ENCODE results near the gene RTF1.

Gene RTF1

DNA sequence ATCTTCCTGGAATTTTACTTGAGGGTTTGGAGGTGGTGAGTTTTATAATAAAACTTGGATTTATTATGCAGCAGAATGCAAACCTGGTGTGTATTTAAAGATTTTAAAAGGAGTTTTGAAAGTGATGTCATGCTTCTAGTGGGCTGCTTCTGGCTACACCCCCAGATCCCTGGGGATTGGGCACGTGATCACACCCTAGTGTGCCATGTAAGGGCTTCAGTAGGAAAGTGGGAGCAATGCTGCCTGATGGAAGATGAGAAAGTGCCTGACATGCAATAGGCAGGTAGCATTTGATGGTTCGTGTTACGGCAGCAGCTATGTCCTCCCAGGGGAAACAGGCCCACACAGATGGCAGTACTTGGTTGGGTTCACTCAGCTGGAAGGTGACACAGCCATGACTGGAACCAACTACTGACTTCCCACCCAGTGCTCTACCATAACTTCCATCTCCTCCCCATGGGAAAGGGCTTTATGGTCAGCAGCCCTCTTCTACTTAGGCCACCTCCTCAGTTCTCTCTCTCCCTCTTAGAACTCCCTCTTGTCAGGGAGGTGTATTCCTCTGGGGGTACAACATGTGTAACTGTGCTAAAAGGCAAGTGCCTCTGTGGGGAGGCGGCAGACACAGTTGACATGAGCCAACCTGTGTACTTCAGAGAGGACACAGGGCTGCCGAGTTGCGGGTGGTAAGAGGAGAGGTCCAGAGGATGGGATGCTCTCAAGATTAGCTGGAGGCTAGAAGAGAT lies 82.4 kb downstream of the RTF1 start:
- no peak overlapping the region for H3K27ac Mint-ChIP-seq
- no peaks in the 10 kb centered on the region for H3K36me3 Mint-ChIP-seq
- H3K9me3 Mint-ChIP-seq, result no peaks in the 10 kb centered on the region
- no peak overlapping the region for H3K4me3 Mint-ChIP-seq
- DNase-seq, result no peak
- H3K4me1 Mint-ChIP-seq, result peaks cover 29% of the 10 kb centered on the region
- CTCF ChIA-PET, result no interaction called here
- peaks cover 100% of the 10 kb centered on the region for H3K27me3 Mint-ChIP-seq

DNA sequence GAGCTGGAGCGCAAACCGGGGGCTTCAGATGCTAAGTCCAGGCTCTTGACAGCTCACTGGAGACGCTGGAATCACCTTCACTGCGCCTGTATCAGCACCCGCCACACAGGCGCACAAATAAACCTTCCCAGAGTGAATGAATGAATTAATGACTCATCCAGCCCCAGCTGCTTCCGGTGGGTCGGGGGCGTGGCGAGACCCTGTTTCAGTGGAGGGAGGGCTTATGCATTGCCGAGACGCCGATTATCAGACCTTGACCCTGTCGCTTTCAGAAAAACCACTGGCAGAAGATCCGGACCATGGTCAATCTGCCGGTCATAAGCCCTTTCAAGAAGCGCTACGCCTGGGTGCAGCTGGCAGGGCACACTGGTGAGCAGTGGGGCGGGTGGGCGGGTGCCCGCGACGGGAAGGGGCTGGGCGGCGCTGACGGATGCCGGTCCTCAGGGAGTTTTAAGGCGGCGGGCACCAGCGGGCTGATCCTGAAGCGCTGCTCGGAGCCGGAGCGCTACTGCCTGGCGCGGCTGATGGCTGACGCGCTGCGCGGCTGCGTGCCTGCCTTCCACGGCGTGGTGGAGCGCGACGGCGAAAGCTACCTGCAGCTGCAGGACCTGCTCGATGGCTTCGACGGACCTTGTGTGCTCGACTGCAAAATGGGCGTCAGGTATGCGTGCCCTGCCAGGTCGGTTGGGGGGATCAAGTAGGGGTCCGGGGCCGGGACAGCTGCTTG lies 84.5 kb downstream of the RTF1 start:
- no peaks in the 10 kb centered on the region for H3K9me3 Mint-ChIP-seq
- peak overlapping the region; percentile 21 for H3K27ac Mint-ChIP-seq
- H3K4me1 Mint-ChIP-seq, result peaks cover 26% of the 10 kb centered on the region
- peak; percentile 50 for DNase-seq
- H3K36me3 Mint-ChIP-seq, result no peaks in the 10 kb centered on the region
- H3K4me3 Mint-ChIP-seq, result peak overlapping the region; percentile 66
- H3K27me3 Mint-ChIP-seq, result peaks cover 100% of the 10 kb centered on the region
- CTCF ChIA-PET, result interaction anchor here (0.7 to 0.8 kb wide), 2 partner anchors 9 to 36 kb away, joined by 3 to 4 read pairs; no protein-coding TSS in a partner anchor

- peaks cover 100% of the 10 kb centered on the region for H3K27me3 Mint-ChIP-seq
These were observed 85.3 kb downstream of the RTF1 start for GRCh38 chr15:41501931-41502794.

GRCh38 chr15:41502795-41503668 lies 86.1 kb downstream of the RTF1 start:
- Mint-ChIP-seq H3K4me1 (peaks cover 26% of the 10 kb centered on the region), H3K4me3 (peak overlapping the region; percentile 62), H3K9me3 (no peaks in the 10 kb centered on the region), H3K27me3 (peaks cover 100% of the 10 kb centered on the region), H3K27ac (no peak overlapping the region), H3K36me3 (no peaks in the 10 kb centered on the region)
- DNase-seq, result no peak
- CTCF ChIA-PET, result interaction anchor here (0.7 kb wide), 1 partner anchor 37 kb away, joined by 5 read pairs; no protein-coding TSS in a partner anchor

More at GRCh38 chr15:41501931-41502794, 85.3 kb downstream of the RTF1 start:
- no peaks in the 10 kb centered on the region for H3K36me3 Mint-ChIP-seq
- CTCF ChIA-PET, result interaction anchor here (0.7 to 0.8 kb wide), 2 partner anchors 8 to 36 kb away, joined by 3 to 4 read pairs; no protein-coding TSS in a partner anchor
- no peaks in the 10 kb centered on the region for H3K9me3 Mint-ChIP-seq
- H3K4me3 Mint-ChIP-seq, result peak overlapping the region; percentile 62
- peaks cover 26% of the 10 kb centered on the region for H3K4me1 Mint-ChIP-seq
- H3K27ac Mint-ChIP-seq, result no peak overlapping the region
- DNase-seq, result peak; percentile 67

DNA sequence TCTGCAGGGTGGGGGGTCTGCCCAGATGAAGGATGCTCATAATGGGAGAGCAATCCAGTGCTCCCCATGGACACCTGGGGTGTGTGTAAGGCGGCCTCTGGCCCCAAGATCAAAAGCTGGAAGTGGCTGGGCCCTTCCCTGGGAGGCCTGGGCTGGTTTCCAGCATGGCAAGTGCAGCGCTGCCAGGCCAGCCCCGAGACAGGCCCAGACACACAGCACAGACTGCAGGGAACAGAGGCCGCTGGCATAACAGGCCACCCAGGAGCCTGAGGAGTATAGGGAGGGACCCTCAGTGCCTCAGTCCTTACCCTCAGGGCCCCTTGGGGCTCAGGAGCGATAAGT lies 86.7 kb downstream of the RTF1 start:
- no peak for DNase-seq
- H3K27me3 Mint-ChIP-seq, result peaks cover 100% of the 10 kb centered on the region
- CTCF ChIA-PET, result interaction anchor here (0.7 kb wide), 1 partner anchor 38 kb away, joined by 5 read pairs; no protein-coding TSS in a partner anchor

DNA sequence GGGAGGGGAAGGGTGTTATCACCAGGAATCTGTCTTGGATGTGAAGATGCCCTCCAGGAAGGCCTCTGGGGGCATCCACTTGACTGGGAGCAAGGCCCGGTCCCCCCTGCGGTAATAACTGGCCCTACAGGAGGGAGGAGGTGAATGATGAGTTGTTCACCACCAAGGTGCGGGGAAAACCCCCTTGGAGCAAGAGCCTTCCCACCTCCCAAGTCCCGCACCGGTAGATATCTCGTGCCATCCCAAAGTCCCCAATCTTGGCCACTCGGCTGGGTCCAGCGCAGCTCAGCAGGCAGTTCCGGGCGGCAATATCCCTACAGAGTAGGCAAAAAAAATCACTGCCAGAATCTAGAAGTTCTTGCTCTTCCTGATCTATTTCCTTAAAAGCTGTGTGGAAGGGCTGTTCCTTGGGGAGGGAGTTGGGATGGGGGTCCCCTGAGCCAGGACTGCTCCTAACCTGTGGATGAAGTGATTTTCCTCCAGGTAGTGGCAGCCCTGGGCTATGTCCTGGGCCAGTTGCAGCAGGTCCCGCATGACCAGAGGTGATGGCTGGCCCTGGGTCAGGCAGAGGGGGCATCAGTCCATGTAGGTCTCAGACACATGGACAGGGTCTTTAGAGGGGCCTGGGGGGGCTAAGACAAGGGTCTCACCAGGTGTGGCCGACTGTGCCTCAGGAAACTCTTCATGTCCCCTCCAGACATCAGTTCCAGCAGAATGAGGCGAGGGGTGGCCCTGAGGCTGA lies 88.0 kb downstream of the RTF1 start:
- Mint-ChIP-seq H3K9me3 (no peaks in the 10 kb centered on the region), H3K4me3 (no peak overlapping the region), H3K27me3 (peaks cover 96% of the 10 kb centered on the region), H3K27ac (no peak overlapping the region), H3K4me1 (peaks cover 26% of the 10 kb centered on the region), H3K36me3 (no peaks in the 10 kb centered on the region)
- CTCF ChIA-PET, result interaction anchor here (0.7 to 3.0 kb wide), 2 partner anchors 39 to 242 kb away, joined by 3 to 26 read pairs; no protein-coding TSS in a partner anchor
- DNase-seq, result no peak

More for the DNA sequence above, 86.7 kb downstream of the RTF1 start:
- H3K27ac Mint-ChIP-seq, result no peak overlapping the region
- peaks cover 26% of the 10 kb centered on the region for H3K4me1 Mint-ChIP-seq
- H3K9me3 Mint-ChIP-seq, result no peaks in the 10 kb centered on the region
- no peaks in the 10 kb centered on the region for H3K36me3 Mint-ChIP-seq
- no peak overlapping the region for H3K4me3 Mint-ChIP-seq

DNA sequence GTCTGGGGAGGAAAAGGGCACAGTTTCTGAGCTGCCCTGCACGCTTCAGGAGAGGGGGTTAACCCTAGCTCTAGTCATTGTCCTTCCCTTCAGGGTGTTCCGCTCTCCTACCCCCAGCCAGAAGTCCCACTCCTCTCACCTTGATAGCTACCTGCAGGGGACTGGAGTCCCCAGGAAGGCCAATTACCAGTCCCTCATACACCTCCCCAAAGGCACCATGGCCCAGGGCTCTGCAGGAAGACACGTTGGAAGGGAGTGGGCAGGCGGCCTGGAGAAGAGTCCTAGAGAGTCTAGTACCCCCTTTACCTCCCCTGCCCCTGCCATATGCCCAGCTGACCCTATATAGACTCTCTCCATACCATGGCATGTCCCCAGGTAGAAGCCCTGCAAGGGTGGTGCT lies 88.9 kb downstream of the RTF1 start:
- no peaks in the 10 kb centered on the region for H3K9me3 Mint-ChIP-seq
- peaks cover 96% of the 10 kb centered on the region for H3K27me3 Mint-ChIP-seq
- H3K4me1 Mint-ChIP-seq, result peaks cover 23% of the 10 kb centered on the region

DNA sequence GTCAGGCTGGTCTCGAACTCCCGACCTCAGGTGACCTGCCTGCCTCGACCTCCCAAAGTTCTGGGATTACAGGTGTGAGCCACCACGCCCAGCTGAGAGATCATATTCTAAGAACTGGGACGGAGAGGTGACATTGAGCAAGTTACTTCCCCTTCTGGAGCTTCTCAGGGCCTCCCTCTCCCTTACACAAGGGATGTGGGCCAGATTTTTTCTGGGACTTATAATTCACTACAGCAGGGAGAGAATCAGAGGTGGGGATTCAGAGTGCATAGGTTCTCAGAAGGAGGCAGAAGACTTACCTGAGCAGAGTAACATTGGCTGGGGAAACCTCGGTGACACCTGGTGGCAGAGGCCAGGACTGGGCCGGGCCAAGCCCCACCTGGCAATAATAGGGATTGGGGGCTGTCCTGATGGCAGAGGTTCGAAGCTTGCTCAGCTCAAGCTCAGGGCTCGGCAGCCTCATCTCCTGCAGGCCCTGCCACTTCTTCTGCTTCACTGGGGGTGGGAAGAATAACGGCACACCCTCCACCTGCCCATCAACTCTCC lies 90.0 kb downstream of the RTF1 start:
- H3K36me3 Mint-ChIP-seq, result no peaks in the 10 kb centered on the region
- H3K4me3 Mint-ChIP-seq, result no peak overlapping the region
- no peak overlapping the region for H3K27ac Mint-ChIP-seq
- no peak for DNase-seq
- CTCF ChIA-PET, result interaction anchor here (0.6 to 3.0 kb wide), 3 partner anchors 27 to 41 kb away, joined by 3 to 26 read pairs (median 3); no protein-coding TSS in a partner anchor
- no peaks in the 10 kb centered on the region for H3K9me3 Mint-ChIP-seq
- H3K4me1 Mint-ChIP-seq, result peaks cover 15% of the 10 kb centered on the region
- peaks cover 96% of the 10 kb centered on the region for H3K27me3 Mint-ChIP-seq

More for the DNA sequence above, 88.9 kb downstream of the RTF1 start:
- Mint-ChIP-seq H3K4me3 (no peak overlapping the region), H3K27ac (no peak overlapping the region), H3K36me3 (no peaks in the 10 kb centered on the region)
- no peak for DNase-seq
- CTCF ChIA-PET, result interaction anchor here (3.0 kb wide), 1 partner anchor 40 kb away, joined by 26 read pairs; no protein-coding TSS in a partner anchor

GRCh38 chr15:41507820-41508290 lies 91.0 kb downstream of the RTF1 start:
- Mint-ChIP-seq H3K9me3 (no peaks in the 10 kb centered on the region), H3K27me3 (peaks cover 96% of the 10 kb centered on the region), H3K4me1 (peaks cover 18% of the 10 kb centered on the region), H3K27ac (no peak overlapping the region), H3K4me3 (no peak overlapping the region), H3K36me3 (no peaks in the 10 kb centered on the region)
- CTCF ChIA-PET, result interaction anchor here (3.0 kb wide), 1 partner anchor 42 kb away, joined by 26 read pairs; no protein-coding TSS in a partner anchor
- no peak for DNase-seq

DNA sequence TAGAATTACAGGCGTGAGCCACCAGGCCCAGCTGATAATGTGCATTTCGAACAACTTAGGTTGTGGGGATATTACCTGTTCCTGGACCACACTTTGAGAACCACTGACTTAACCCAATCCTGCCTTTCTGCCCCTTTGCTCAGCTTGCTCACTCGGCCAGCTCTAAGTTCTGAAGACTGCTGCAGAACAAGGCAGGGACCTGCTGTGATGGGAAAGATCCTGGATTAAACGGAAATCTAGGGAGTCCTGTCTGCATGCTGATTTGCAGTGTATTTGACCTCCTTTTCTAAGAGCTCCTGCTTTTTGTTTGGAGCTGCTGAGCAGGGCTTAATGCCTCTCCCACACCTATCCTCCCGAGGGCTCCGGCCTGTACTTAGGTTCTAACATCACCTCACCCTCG lies 93.8 kb downstream of the RTF1 start:
- Mint-ChIP-seq H3K4me3 (no peak overlapping the region), H3K9me3 (no peaks in the 10 kb centered on the region), H3K36me3 (no peaks in the 10 kb centered on the region), H3K27me3 (peaks cover 84% of the 10 kb centered on the region), H3K4me1 (peaks cover 29% of the 10 kb centered on the region), H3K27ac (no peak overlapping the region)
- CTCF ChIA-PET, result interaction anchor here (0.7 to 0.8 kb wide), 2 partner anchors 9 to 47 kb away, joined by 3 read pairs; no protein-coding TSS in a partner anchor
- DNase-seq, result no peak

GRCh38 chr15:41511331-41511898 lies 94.5 kb downstream of the RTF1 start:
- Mint-ChIP-seq H3K36me3 (no peaks in the 10 kb centered on the region), H3K27me3 (peaks cover 77% of the 10 kb centered on the region), H3K9me3 (no peaks in the 10 kb centered on the region), H3K4me1 (peaks cover 29% of the 10 kb centered on the region), H3K4me3 (no peak overlapping the region), H3K27ac (no peak overlapping the region)
- CTCF ChIA-PET, result no interaction called here
- DNase-seq, result no peak

DNA sequence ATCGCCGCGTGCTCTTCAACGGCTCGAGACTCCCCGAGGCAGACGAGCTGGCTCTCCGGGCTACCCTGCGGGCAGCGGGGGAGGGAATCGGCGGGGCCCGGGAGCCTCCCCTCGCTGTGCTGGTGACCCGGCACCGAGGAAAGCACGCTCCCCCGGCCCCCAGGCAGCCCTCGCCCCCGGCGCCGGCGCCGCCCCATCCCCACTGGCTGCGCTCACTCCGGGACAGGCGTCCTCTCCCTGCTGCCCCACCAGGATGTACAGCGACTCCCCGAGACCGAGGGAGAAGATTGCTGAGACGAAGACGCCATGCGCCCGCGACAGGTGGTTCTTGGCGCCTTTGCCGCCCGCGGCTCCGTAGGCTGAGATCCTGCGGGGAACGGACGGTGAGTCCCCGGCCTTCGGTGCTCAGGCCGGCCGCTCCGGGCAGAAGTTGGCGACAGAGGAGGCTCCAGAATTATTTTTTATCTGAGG lies 95.0 kb downstream of the RTF1 start:
- Mint-ChIP-seq H3K9me3 (no peaks in the 10 kb centered on the region), H3K27me3 (peaks cover 72% of the 10 kb centered on the region), H3K4me3 (peak overlapping the region; percentile 60), H3K4me1 (peaks cover 29% of the 10 kb centered on the region), H3K36me3 (no peaks in the 10 kb centered on the region), H3K27ac (no peak overlapping the region)
- CTCF ChIA-PET, result no interaction called here
- DNase-seq, result peak; percentile 49

Data from activated naive CD4-positive, alpha-beta T cell treated with anti-CD3 and anti-CD28 coated beads, Interleukin-2, amount 10 ng/mL, durations not matched to agents 7 days and 5 days (primary cell).